IMR-90 (cell line): ENCODE results near the gene NFATC1. TPM values are rescaled to one million over a fixed set of nuclear protein-coding genes. Genes with fewer than 3 reads are reported as not detected.

Source experiments
- ATAC-seq: fragments of 200-7000 bp; cut with Tn5 transposase; 2 replicates; pipeline ENCODE4 v1.9.1; 2020; ENCODE audit warnings: low read depth, mild to moderate bottlenecking, moderate library complexity
- BruUV-seq: library from RNA; stranded (reverse); fragments of 400-500 nt; replicated peaks from 2 replicates; lab custom pipeline; 2021; lab: Mats Ljungman, UMichigan
- CTCF ChIA-PET: fragments of 300-600 bp; formaldehyde crosslinking; extraction: SDS; loops from one replicate; lab custom pipeline; 2021; ENCODE audit warnings: antibody characterized with exemption; lab: Yijun Ruan, JAX
- POLR2A ChIA-PET: fragments of 300-600 bp; sonication (Branson Sonifier 250); formaldehyde crosslinking; loops from one replicate; lab custom pipeline; 2022; ENCODE audit warnings: antibody characterized with exemption; ENCODE audit not compliant: unreplicated experiment; lab: Charles Lee
- DNase-seq: peaks from one replicate; pipeline ENCODE4 v3.0.0; 2013
- H2AFZ ChIP-seq: replicated peaks from 2 replicates; pipeline ENCODE3; 2013; ENCODE audit warnings: low read length, mild to moderate bottlenecking; ENCODE audit not compliant: poor library complexity
- H2AK5ac ChIP-seq: 2 replicates; pipeline ENCODE4 v1.6.1; 2013; ENCODE audit warnings: low read depth, low read length, inconsistent platforms
- H2AK9ac ChIP-seq: replicated peaks from 2 replicates; pipeline ENCODE3; 2013; ENCODE audit warnings: mild to moderate bottlenecking, low read depth, low read length, moderate library complexity; ENCODE audit not compliant: poor library complexity
- H2BK120ac ChIP-seq: 2 replicates; pipeline ENCODE4 v1.6.1; 2013; ENCODE audit warnings: low read depth, low read length, inconsistent platforms
- H2BK15ac ChIP-seq: 3 replicates; pipeline ENCODE4 v1.6.1; 2013; ENCODE audit warnings: low read depth, low read length, inconsistent platforms
- H2BK20ac ChIP-seq: 2 replicates; pipeline ENCODE4 v1.6.1; 2013; ENCODE audit warnings: low read depth, mild to moderate bottlenecking, inconsistent platforms, low read length, moderate library complexity
- H2BK5ac ChIP-seq: 2 replicates; pipeline ENCODE4 v1.6.1; 2013; ENCODE audit warnings: mild to moderate bottlenecking, low read depth, low read length, inconsistent platforms; ENCODE audit not compliant: poor library complexity, severe bottlenecking
- H3K14ac ChIP-seq: replicated peaks from 2 replicates; pipeline ENCODE4 v1.6.1; 2013; ENCODE audit warnings: low read depth, low read length, inconsistent platforms
- H3K18ac ChIP-seq: 2 replicates; pipeline ENCODE4 v1.6.1; 2013; ENCODE audit warnings: low read depth, low read length, control low read depth
- H3K23ac ChIP-seq: 2 replicates; pipeline ENCODE4 v1.6.1; 2013; ENCODE audit warnings: low read depth, low read length, inconsistent platforms
- H3K27ac ChIP-seq: 2 replicates; pipeline ENCODE4 v1.5.1; 2013; ENCODE audit warnings: mild to moderate bottlenecking, control low read depth, low read length; ENCODE audit not compliant: insufficient read depth
- H3K27me3 ChIP-seq: 2 replicates; pipeline ENCODE4 v1.6.1; 2013; ENCODE audit warnings: low read length; ENCODE audit not compliant: control insufficient read depth, insufficient read depth
- H3K36me3 ChIP-seq: 2 replicates; pipeline ENCODE4 v1.6.1; 2013; ENCODE audit warnings: low read length, mixed read lengths; ENCODE audit not compliant: control insufficient read depth, insufficient read depth
- H3K4ac ChIP-seq: 2 replicates; pipeline ENCODE4 v1.6.1; 2013; ENCODE audit warnings: low read depth, low read length, inconsistent platforms
- H3K4me1 ChIP-seq: 2 replicates; pipeline ENCODE4 v1.6.1; 2013; ENCODE audit warnings: low read length, mixed read lengths; ENCODE audit not compliant: control insufficient read depth, insufficient read depth
- H3K4me2 ChIP-seq: 2 replicates; pipeline ENCODE4 v1.6.1; 2013; ENCODE audit warnings: low read depth, mild to moderate bottlenecking, control low read depth, low read length, moderate library complexity
- H3K4me3 ChIP-seq: 2 replicates; pipeline ENCODE4 v1.5.1; 2013; ENCODE audit warnings: low read depth, mild to moderate bottlenecking, control low read depth, low read length, moderate library complexity; ENCODE audit not compliant: insufficient read depth
- H3K56ac ChIP-seq: 2 replicates; pipeline ENCODE4 v1.6.1; 2013; ENCODE audit warnings: low read length, inconsistent platforms; ENCODE audit not compliant: insufficient read depth; ENCODE audit errors: extremely low read depth
- H3K79me1 ChIP-seq, 2 experiments: 2 replicates each; pipeline ENCODE4 v1.6.1; 2013; ENCODE audit warnings: low read length in 2 of 2, inconsistent platforms in 1 of 2, low read depth in 1 of 2
- H3K9ac ChIP-seq: 2 replicates; pipeline ENCODE4 v1.6.1; 2013; ENCODE audit warnings: low read depth, low read length, control low read depth
- H3K9me1 ChIP-seq: 2 replicates; pipeline ENCODE4 v1.6.1; 2013; ENCODE audit warnings: low read length, inconsistent platforms; ENCODE audit not compliant: insufficient read depth
- H3K9me3 ChIP-seq: 2 replicates; pipeline ENCODE4 v1.6.1; 2013; ENCODE audit warnings: low read length; ENCODE audit not compliant: control insufficient read depth, insufficient read depth
- H4K20me1 ChIP-seq: 2 replicates; pipeline ENCODE4 v1.6.1; 2013; ENCODE audit warnings: low read length, inconsistent platforms; ENCODE audit not compliant: insufficient read depth
- H4K5ac ChIP-seq: 2 replicates; pipeline ENCODE4 v1.6.1; 2013; ENCODE audit warnings: mild to moderate bottlenecking, low read depth, low read length, control low read depth
- H4K8ac ChIP-seq, 2 experiments: 2 replicates each; pipeline ENCODE4 v1.6.1; 2013; ENCODE audit warnings: low read depth in 2 of 2, low read length in 2 of 2, control low read depth in 1 of 2, inconsistent platforms in 1 of 2
- H4K91ac ChIP-seq: 2 replicates; pipeline ENCODE4 v1.6.1; 2013; ENCODE audit warnings: low read depth, low read length, inconsistent platforms; ENCODE audit not compliant: insufficient read depth
- BHLHE40 ChIP-seq: fragments of 150-350 bp; IDR thresholded peaks from 2 replicates; pipeline ENCODE4 v1.6.1; 2016; ENCODE audit warnings: mild to moderate bottlenecking, low read depth, low read length
- CEBPB ChIP-seq: IDR thresholded peaks from 2 replicates; pipeline ENCODE4 v1.6.1; 2012; ENCODE audit warnings: low read depth, low read length, improper control_type of control experiment
- CHD1 ChIP-seq: IDR thresholded peaks from 2 replicates; pipeline ENCODE4 v1.6.1; 2012; ENCODE audit warnings: low read depth, low read length, improper control_type of control experiment
- CTCF ChIP-seq: conservative IDR thresholded peaks from 2 replicates; pipeline ENCODE4 v1.5.1; 2012; ENCODE audit warnings: mild to moderate bottlenecking, low read depth, low read length, improper control_type of control experiment
- FOS ChIP-seq: fragments of 150-350 bp; IDR thresholded peaks from 2 replicates; pipeline ENCODE4 v1.6.1; 2016; ENCODE audit warnings: low read depth, low read length
- MAFK ChIP-seq: IDR thresholded peaks from 2 replicates; pipeline ENCODE4 v1.6.1; 2012; ENCODE audit warnings: low read depth, low read length, improper control_type of control experiment
- MAZ ChIP-seq: IDR thresholded peaks from 2 replicates; pipeline ENCODE4 v1.6.1; 2012; ENCODE audit warnings: low read depth, mild to moderate bottlenecking, low read length, improper control_type of control experiment, moderate library complexity, borderline replicate concordance
- MXI1 ChIP-seq: IDR thresholded peaks from 2 replicates; pipeline ENCODE4 v1.6.1; 2012; ENCODE audit warnings: low read depth, mild to moderate bottlenecking, low read length, moderate library complexity, borderline replicate concordance
- NFE2L2 ChIP-seq: fragments of 150-350 bp; IDR thresholded peaks from 2 replicates; pipeline ENCODE4 v1.6.1; 2016; ENCODE audit warnings: low read depth, mild to moderate bottlenecking, low read length
- POLR2A ChIP-seq: IDR thresholded peaks from 2 replicates; pipeline ENCODE4 v1.6.1; 2012; ENCODE audit warnings: mild to moderate bottlenecking, low read depth, low read length
- RAD21 ChIP-seq: IDR thresholded peaks from 2 replicates; pipeline ENCODE4 v1.6.1; 2012; ENCODE audit warnings: low read length, improper control_type of control experiment
- RCOR1 ChIP-seq: IDR thresholded peaks from 2 replicates; pipeline ENCODE4 v1.6.1; 2012; ENCODE audit warnings: mild to moderate bottlenecking, low read length, improper control_type of control experiment; ENCODE audit not compliant: insufficient replicate concordance
- RFX5 ChIP-seq: IDR thresholded peaks from 2 replicates; pipeline ENCODE4 v1.8.0; 2012; ENCODE audit warnings: low read depth, mild to moderate bottlenecking, low read length, moderate library complexity
- SMC3 ChIP-seq: fragments of 150-350 bp; IDR thresholded peaks from 2 replicates; pipeline ENCODE4 v1.6.1; 2016; ENCODE audit warnings: low read depth, mild to moderate bottlenecking, antibody characterized with exemption, low read length, moderate library complexity
- WGBS, 2 experiments: methylation state at CpG; one replicate each; pipeline versions ENCODE4 v1.1.5 to v1.1.7; 2013; ENCODE audit warnings: missing lambda C conversion rate in 2 of 2; ENCODE audit not compliant: insufficient read length in 1 of 2; ENCODE audit errors: extremely low coverage in 2 of 2; 5-methylcytosine and 5-hydroxymethylcytosine counted together
- dilution Hi-C: fragments of 300-500 bp; cut with HindIII; formaldehyde crosslinking; loops from one replicate; pipeline ENCODE4 v1.14.3; 2018; ENCODE audit warnings: low sequenced_read_pairs; ENCODE audit not compliant: unreplicated experiment
- in situ Hi-C: fragments of 300-500 bp; cut with MboI; formaldehyde crosslinking; loops from 3 replicates; pipeline ENCODE4 v1.14.3; 2019; ENCODE audit warnings: low sequenced_read_pairs, inconsistent platforms, mixed read lengths
- intact Hi-C: fragments of 100-400 bp; cut with micrococcal nuclease; formaldehyde crosslinking; loops from 2 replicates; pipeline ENCODE4 v1.10.0; 2022
- polyA plus RNA-seq, 3 experiments: library from polyadenylated mRNA; depleted of rRNA; stranded (reverse); fragments of >200 nt; gene quantifications; 2 replicates each; pipeline ENCODE4 v1.2.3, GENCODE V29; 2012; ENCODE audit warnings: low replicate concordance in 1 of 3
- total RNA-seq: library from RNA; depleted of rRNA; stranded (reverse); fragments of >200 nt; gene quantifications from 2 replicates; pipeline ENCODE4 v1.2.3, GENCODE V29; 2012
- TF ChIP-seq, protein P1 (sequence below): fragments of 150-350 bp; IDR thresholded peaks from 2 replicates; pipeline ENCODE4 v1.6.1; 2017; ENCODE audit warnings: mild to moderate bottlenecking, antibody characterized with exemption, low read length, low read depth

Gene NFATC1
- total and polyA plus RNA-seq, 2 of the 4 experiments (the other 2 are of a cell fraction), result 0.36 to 1.8 TPM

GRCh38 chr18:79426376-79427300, 30.9 kb downstream of the NFATC1 start:
- H3K27me3 ChIP-seq, result no peaks in the 10 kb centered on the region
- TF ChIP-seq RAD21 (no peak), BHLHE40 (no peak), SMC3 (no peak), CHD1 (no peak), RCOR1 (no peak), NFE2L2 (no peak), MAZ (no peak), MXI1 (no peak), MAFK (no peak), FOS (no peak), CTCF (no peak), RFX5 (no peak), POLR2A (no peak), CEBPB (no peak)
- TF ChIP-seq, protein P1, sequence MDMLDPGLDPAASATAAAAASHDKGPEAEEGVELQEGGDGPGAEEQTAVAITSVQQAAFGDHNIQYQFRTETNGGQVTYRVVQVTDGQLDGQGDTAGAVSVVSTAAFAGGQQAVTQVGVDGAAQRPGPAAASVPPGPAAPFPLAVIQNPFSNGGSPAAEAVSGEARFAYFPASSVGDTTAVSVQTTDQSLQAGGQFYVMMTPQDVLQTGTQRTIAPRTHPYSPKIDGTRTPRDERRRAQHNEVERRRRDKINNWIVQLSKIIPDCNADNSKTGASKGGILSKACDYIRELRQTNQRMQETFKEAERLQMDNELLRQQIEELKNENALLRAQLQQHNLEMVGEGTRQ, result no peak

More at GRCh38 chr18:79426376-79427300, 30.9 kb downstream of the NFATC1 start:
- no peak overlapping the region for H3K56ac ChIP-seq
- H3K27ac ChIP-seq, result no peak overlapping the region
- H2BK15ac ChIP-seq, result no peak overlapping the region
- dilution Hi-C loops, result no loop called here
- H2AFZ ChIP-seq, result no peak overlapping the region
- no peak overlapping the region for H4K8ac ChIP-seq
- no peak overlapping the region for H2AK5ac ChIP-seq
- WGBS, 2 experiments, result 86% methylated on average over 20 of the region's 37 CpGs; no CpG with 5 or more reads in 1 of the 2 experiments
- no peaks in the 10 kb centered on the region; the same call in 1 of the 2 replicates for H3K4me1 ChIP-seq
- ATAC-seq, result no peak
- H3K9me1 ChIP-seq, result no peaks in the 10 kb centered on the region
- H3K36me3 ChIP-seq, result no peaks in the 10 kb centered on the region
- no peak overlapping the region for H4K5ac ChIP-seq
- no peaks in the 10 kb centered on the region for H3K79me1 ChIP-seq
- H2BK120ac ChIP-seq, result no peak overlapping the region
- H4K91ac ChIP-seq, result no peak overlapping the region
- H2BK5ac ChIP-seq, result no peak overlapping the region
- H3K4me2 ChIP-seq, result no peak overlapping the region
- no TSS peak for BruUV-seq
- ChIA-PET CTCF (no interaction called here), POLR2A (no interaction called here)
- H3K4me3 ChIP-seq, result no peak overlapping the region
- no peak overlapping the region for H3K4ac ChIP-seq
- H2AK9ac ChIP-seq, result no peak overlapping the region
- no peak overlapping the region for H3K18ac ChIP-seq
- no peak overlapping the region for H3K14ac ChIP-seq
- no peaks in the 10 kb centered on the region for H4K20me1 ChIP-seq
- no peak overlapping the region for H3K23ac ChIP-seq
- no peak for DNase-seq
- in situ Hi-C loops, result no loop called here
- intact Hi-C loops, result no loop called here
- no peak overlapping the region for H2BK20ac ChIP-seq
- H3K9me3 ChIP-seq, result no peaks in the 10 kb centered on the region
- H3K9ac ChIP-seq, result no peak overlapping the region
